Measurements from ENCODE around the gene TRHDE. TPM values are rescaled to one million over a fixed set of nuclear protein-coding genes. Genes with fewer than 3 reads are reported as not detected.

The TRHDE gene
- total and polyA plus RNA-seq, 2 of the 13 experiments (the other 11 are each of a cell fraction or from before 2014, with no cell fraction given) = not detected

DNA sequence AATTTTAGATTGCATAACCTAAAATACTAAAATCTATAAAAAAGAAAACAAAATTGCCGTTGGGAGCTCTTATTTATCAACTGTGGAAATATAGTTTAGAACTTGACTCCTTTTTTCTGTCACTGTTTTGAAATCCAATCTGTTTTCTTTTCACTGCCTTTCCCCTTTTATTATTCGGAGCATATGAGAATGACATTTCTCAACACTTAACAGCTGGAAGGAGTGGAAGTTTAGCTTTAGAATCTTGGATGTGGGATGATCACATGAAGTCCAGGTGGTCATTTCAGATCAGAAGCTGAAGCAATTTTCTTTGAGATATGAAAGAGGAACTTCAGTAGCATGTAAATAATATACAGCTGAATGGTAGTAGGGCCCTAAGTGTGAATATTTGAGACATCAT, 16.7 kb downstream of the TRHDE start:
- Histone ChIP-seq H3K79me2 (ENCODE audit: insufficient read depth, low read length) (no peaks in the 10 kb centered on the region), H3K4me3 (replicated peaks in 1 of 3; ENCODE audit: insufficient read depth in 1 of 3, low read depth in 2 of 3, low read length in 3 of 3) (no peak overlapping the region), H3K9ac (ENCODE audit: insufficient read depth, low read depth, low read length) (no peak overlapping the region), H3K4me2 (ENCODE audit: low read depth, low read length) (no peak overlapping the region), H3K9me3 (ENCODE audit: low read length) (no peaks in the 10 kb centered on the region), H2AFZ (ENCODE audit: low read length) (no peak overlapping the region), H3K27me3 (ENCODE audit: control insufficient read depth in 1 of 2, insufficient read depth in 2 of 2, low read length in 2 of 2) (no peaks in the 10 kb centered on the region), H3K27ac (ENCODE audit: extremely low read length, insufficient read depth, low read length) (no peak overlapping the region), H4K20me1 (ENCODE audit: insufficient read depth, low read length) (no peaks in the 10 kb centered on the region), H3K36me3 (replicated peaks in 1 of 2; ENCODE audit: control insufficient read depth in 1 of 2, insufficient read depth in 2 of 2, low read length in 2 of 2) (no peaks in the 10 kb centered on the region), H3K4me1 (ENCODE audit: insufficient read depth, low read length) (no peaks in the 10 kb centered on the region)
- TF ChIP-seq ZNF790 (CRISPR knock-in tag; IDR thresholded peaks at IDR 0.05; ENCODE audit: borderline replicate concordance) (no peak), ZNF788 (CRISPR knock-in tag; IDR thresholded peaks at IDR 0.05; ENCODE audit: borderline replicate concordance) (no peak), MEF2D (CRISPR knock-in tag; IDR thresholded peaks at IDR 0.05) (no peak), ZFX (CRISPR knock-in tag; IDR thresholded peaks at IDR 0.05; ENCODE audit: low read depth) (no peak), ZNF563 (CRISPR knock-in tag; IDR thresholded peaks at IDR 0.05) (no peak), ZFP82 (CRISPR knock-in tag; IDR thresholded peaks at IDR 0.05; ENCODE audit: borderline replicate concordance) (no peak), PCBP2 (optimal IDR thresholded peaks at IDR 0.05; ENCODE audit: low read depth, low read length, poor library complexity, severe bottlenecking) (no peak), ZNF615 (CRISPR knock-in tag; IDR thresholded peaks at IDR 0.05; ENCODE audit: borderline replicate concordance) (no peak), SKI (IDR thresholded peaks at IDR 0.05; ENCODE audit: partially characterized antibody) (no peak), ZMYM4 (CRISPR knock-in tag; IDR thresholded peaks at IDR 0.05) (no peak), ATF1 (CRISPR knock-in tag; IDR thresholded peaks at IDR 0.05) (no peak), MEIS1 (CRISPR knock-in tag; IDR thresholded peaks at IDR 0.05; ENCODE audit: borderline replicate concordance) (no peak)
- CTCF ChIA-PET (ENCODE audit: low intra/inter-chr PET ratio, low total read pairs) = no interaction called here
- POLR2A ChIA-PET = no interaction called here
- BruUV-seq (replicated peaks) = no TSS peak
- ATAC-seq (no peak), FAIRE-seq (no peak), DNase-seq (ENCODE audit: low spot score) (no peak)
- under 1% methylated on average over 2 of the region's 2 CpGs for WGBS (ENCODE audit: low lambda C conversion rate)
- in situ Hi-C loops (cut with HindIII; ENCODE audit: extremely low pct_ligation_motif_present, low pct_unique_long_range_greater_than_20kb) (no loop called here), intact Hi-C loops (cut with micrococcal nuclease; ENCODE audit: unreplicated experiment) (no loop called here)
